ENCODE measurements around the gene BTBD7. TPM values are rescaled to one million over a fixed set of nuclear protein-coding genes. Genes with fewer than 3 reads are reported as not detected.
A peak's percentile ranks its signal among the peaks of the same experiment; 100 is the strongest.

The BTBD7 gene
- total RNA-seq, 2 donors from 2014 or later, result 10.1 to 15.9 TPM

GRCh38 chr14:93302688-93303581, 29.9 kb downstream of the BTBD7 start:
- Mint-ChIP-seq H3K9me3 (no peaks in the 10 kb centered on the region), H3K4me3 (no peak overlapping the region), H3K4me1 (peaks cover 10% of the 10 kb centered on the region)

GRCh38 chr14:93301821-93302447, 30.9 kb downstream of the BTBD7 start:
- no peak for ATAC-seq (replicated peaks)
- Mint-ChIP-seq H3K27me3 (no peaks in the 10 kb centered on the region), H3K4me1 (peaks cover 4% of the 10 kb centered on the region), H3K9me3 (no peaks in the 10 kb centered on the region), H3K4me3 (no peak overlapping the region), H3K27ac (no peak overlapping the region), H3K36me3 (ENCODE audit: low read depth) (no peaks in the 10 kb centered on the region)

More at GRCh38 chr14:93302688-93303581, 29.9 kb downstream of the BTBD7 start:
- no peaks in the 10 kb centered on the region for H3K36me3 Mint-ChIP-seq (ENCODE audit: low read depth)
- H3K27me3 Mint-ChIP-seq, result no peaks in the 10 kb centered on the region
- no peak for ATAC-seq (replicated peaks)
- H3K27ac Mint-ChIP-seq, result no peak overlapping the region

- Mint-ChIP-seq H3K27me3 (no peaks in the 10 kb centered on the region), H3K36me3 (ENCODE audit: low read depth) (no peaks in the 10 kb centered on the region), H3K4me3 (no peak overlapping the region), H3K9me3 (no peaks in the 10 kb centered on the region), H3K27ac (no peak overlapping the region), H3K4me1 (peaks cover 4% of the 10 kb centered on the region)
- ATAC-seq (replicated peaks), result no peak
These were observed 33.0 kb downstream of the BTBD7 start for GRCh38 chr14:93299866-93300265.

GRCh38 chr14:93299416-93299815, 33.4 kb downstream of the BTBD7 start:
- Mint-ChIP-seq H3K36me3 (ENCODE audit: low read depth) (peaks cover 3% of the 10 kb centered on the region), H3K27ac (no peak overlapping the region), H3K9me3 (no peaks in the 10 kb centered on the region), H3K4me3 (no peak overlapping the region), H3K4me1 (peaks cover 4% of the 10 kb centered on the region), H3K27me3 (no peaks in the 10 kb centered on the region)
- no peak for ATAC-seq (replicated peaks)

GRCh38 chr14:93295541-93296220, 37.2 kb downstream of the BTBD7 start:
- Mint-ChIP-seq H3K36me3 (ENCODE audit: low read depth) (peaks cover 22% of the 10 kb centered on the region), H3K4me3 (no peak overlapping the region), H3K27me3 (no peaks in the 10 kb centered on the region), H3K4me1 (no peaks in the 10 kb centered on the region), H3K27ac (no peak overlapping the region), H3K9me3 (no peaks in the 10 kb centered on the region)
- ATAC-seq (replicated peaks), result no peak

GRCh38 chr14:93286212-93286890, 46.5 kb downstream of the BTBD7 start:
- Mint-ChIP-seq H3K27ac (no peak overlapping the region), H3K4me1 (peaks cover 9% of the 10 kb centered on the region), H3K27me3 (no peaks in the 10 kb centered on the region), H3K9me3 (no peaks in the 10 kb centered on the region), H3K4me3 (no peak overlapping the region), H3K36me3 (ENCODE audit: low read depth) (peaks cover 12% of the 10 kb centered on the region)
- ATAC-seq (replicated peaks), result no peak

- Mint-ChIP-seq H3K27ac (no peak overlapping the region), H3K4me3 (no peak overlapping the region), H3K9me3 (no peaks in the 10 kb centered on the region), H3K4me1 (peaks cover 9% of the 10 kb centered on the region), H3K36me3 (ENCODE audit: low read depth) (peaks cover 12% of the 10 kb centered on the region), H3K27me3 (no peaks in the 10 kb centered on the region)
- ATAC-seq (replicated peaks), result no peak
These were observed 47.8 kb downstream of the BTBD7 start for GRCh38 chr14:93285044-93285443.

- Mint-ChIP-seq H3K36me3 (ENCODE audit: low read depth) (peaks cover 5% of the 10 kb centered on the region), H3K27ac (no peak overlapping the region), H3K4me1 (peaks cover 9% of the 10 kb centered on the region), H3K27me3 (no peaks in the 10 kb centered on the region), H3K4me3 (no peak overlapping the region), H3K9me3 (no peaks in the 10 kb centered on the region)
- ATAC-seq (replicated peaks), result no peak
These were observed 50.9 kb downstream of the BTBD7 start for GRCh38 chr14:93281937-93282336.

GRCh38 chr14:93280743-93281142, 52.1 kb downstream of the BTBD7 start:
- Mint-ChIP-seq H3K4me1 (peaks cover 9% of the 10 kb centered on the region), H3K27ac (no peak overlapping the region), H3K4me3 (no peak overlapping the region), H3K36me3 (ENCODE audit: low read depth) (peaks cover 5% of the 10 kb centered on the region), H3K9me3 (no peaks in the 10 kb centered on the region), H3K27me3 (no peaks in the 10 kb centered on the region)
- no peak for ATAC-seq (replicated peaks)

- Mint-ChIP-seq H3K27me3 (no peaks in the 10 kb centered on the region), H3K9me3 (no peaks in the 10 kb centered on the region), H3K4me3 (no peak overlapping the region), H3K36me3 (ENCODE audit: low read depth) (peaks cover 13% of the 10 kb centered on the region), H3K4me1 (peaks cover 7% of the 10 kb centered on the region), H3K27ac (no peak overlapping the region)
- ATAC-seq (replicated peaks), result no peak
These were observed 56.7 kb downstream of the BTBD7 start for GRCh38 chr14:93276031-93276716.

GRCh38 chr14:93274055-93274806, 58.6 kb downstream of the BTBD7 start:
- Mint-ChIP-seq H3K4me3 (no peak overlapping the region), H3K9me3 (no peaks in the 10 kb centered on the region), H3K27me3 (no peaks in the 10 kb centered on the region), H3K27ac (no peak overlapping the region), H3K4me1 (peaks cover 10% of the 10 kb centered on the region), H3K36me3 (ENCODE audit: low read depth) (peaks cover 16% of the 10 kb centered on the region)
- ATAC-seq (replicated peaks), result no peak

GRCh38 chr14:93271111-93271510, 61.7 kb downstream of the BTBD7 start:
- ATAC-seq (replicated peaks), result no peak
- Mint-ChIP-seq H3K36me3 (ENCODE audit: low read depth) (peaks cover 11% of the 10 kb centered on the region), H3K4me1 (peaks cover 19% of the 10 kb centered on the region)

GRCh38 chr14:93269341-93270068, 63.3 kb downstream of the BTBD7 start:
- no peak overlapping the region for H3K27ac Mint-ChIP-seq

More at GRCh38 chr14:93271111-93271510, 61.7 kb downstream of the BTBD7 start:
- H3K4me3 Mint-ChIP-seq, result no peak overlapping the region
- peak overlapping the region; percentile 14 for H3K27ac Mint-ChIP-seq
- no peaks in the 10 kb centered on the region for H3K27me3 Mint-ChIP-seq
- no peaks in the 10 kb centered on the region for H3K9me3 Mint-ChIP-seq

More at GRCh38 chr14:93269341-93270068, 63.3 kb downstream of the BTBD7 start:
- Mint-ChIP-seq H3K4me3 (no peak overlapping the region), H3K9me3 (no peaks in the 10 kb centered on the region), H3K27me3 (no peaks in the 10 kb centered on the region), H3K4me1 (peaks cover 19% of the 10 kb centered on the region), H3K36me3 (ENCODE audit: low read depth) (peaks cover 11% of the 10 kb centered on the region)
- ATAC-seq (replicated peaks), result peak; percentile 80

Data from activated T-helper 17 cell treated with anti-CD3 and anti-CD28 coated beads, Interleukin-2, amount 50 U/mL, for 72 hours (primary cell).